ENCODE results near the gene BBS12.
"Not testable (repeated sequence)": the region's sequence is repeated elsewhere in the genome, so short reads cannot be mapped to it uniquely, and the experiment has no call there.

Gene BBS12

GRCh38 chr4:122764071-122764820 is 31.7 kb downstream of the BBS12 start:
- in situ Hi-C loops (cut with MboI; ENCODE audit: low sequenced_read_pairs) = no loop called here

GRCh38 chr4:122764821-122765215 is 32.3 kb downstream of the BBS12 start:
- in situ Hi-C loops (cut with MboI; ENCODE audit: low sequenced_read_pairs) = no loop called here

- in situ Hi-C loops (cut with MboI; ENCODE audit: low sequenced_read_pairs) = no loop called here
Observed at GRCh38 chr4:122765692-122766352, 33.3 kb downstream of the BBS12 start.

- in situ Hi-C loops (cut with MboI; ENCODE audit: low sequenced_read_pairs) = no loop called here
Observed at GRCh38 chr4:122766353-122766705, 33.8 kb downstream of the BBS12 start.

- in situ Hi-C loops (cut with MboI; ENCODE audit: low sequenced_read_pairs) = no loop called here
Observed at GRCh38 chr4:122766950-122767349, 34.4 kb downstream of the BBS12 start.

DNA sequence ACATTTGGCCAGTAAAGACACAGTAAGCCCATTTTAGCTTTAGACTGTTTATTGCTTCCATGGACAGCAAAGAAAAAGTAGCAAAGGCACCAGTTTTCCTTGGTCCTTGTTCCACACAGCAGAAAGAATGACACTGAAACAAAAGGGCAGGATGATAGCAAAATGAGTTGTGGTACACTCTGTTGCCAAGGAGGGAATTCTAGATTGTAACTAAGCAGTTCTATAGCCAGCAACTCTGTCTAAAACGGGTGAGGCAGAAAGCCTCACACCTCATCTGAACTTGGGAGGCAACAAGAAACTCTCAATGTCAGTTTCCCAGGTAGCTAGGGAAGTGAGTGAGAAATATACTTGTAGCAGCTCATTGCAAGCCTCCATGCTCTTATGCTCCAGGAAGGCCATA is 39.2 kb downstream of the BBS12 start:
- in situ Hi-C loops (cut with MboI; ENCODE audit: low sequenced_read_pairs) = no loop called here

- in situ Hi-C loops (cut with MboI; ENCODE audit: low sequenced_read_pairs) = no loop called here
Observed at GRCh38 chr4:122772311-122772710, 39.8 kb downstream of the BBS12 start.

- in situ Hi-C loops (cut with MboI; ENCODE audit: low sequenced_read_pairs) = no loop called here
Observed at GRCh38 chr4:122772986-122773385, 40.5 kb downstream of the BBS12 start.

GRCh38 chr4:122775039-122775438 is 42.5 kb downstream of the BBS12 start:
- in situ Hi-C loops (cut with MboI; ENCODE audit: low sequenced_read_pairs) = no loop called here

DNA sequence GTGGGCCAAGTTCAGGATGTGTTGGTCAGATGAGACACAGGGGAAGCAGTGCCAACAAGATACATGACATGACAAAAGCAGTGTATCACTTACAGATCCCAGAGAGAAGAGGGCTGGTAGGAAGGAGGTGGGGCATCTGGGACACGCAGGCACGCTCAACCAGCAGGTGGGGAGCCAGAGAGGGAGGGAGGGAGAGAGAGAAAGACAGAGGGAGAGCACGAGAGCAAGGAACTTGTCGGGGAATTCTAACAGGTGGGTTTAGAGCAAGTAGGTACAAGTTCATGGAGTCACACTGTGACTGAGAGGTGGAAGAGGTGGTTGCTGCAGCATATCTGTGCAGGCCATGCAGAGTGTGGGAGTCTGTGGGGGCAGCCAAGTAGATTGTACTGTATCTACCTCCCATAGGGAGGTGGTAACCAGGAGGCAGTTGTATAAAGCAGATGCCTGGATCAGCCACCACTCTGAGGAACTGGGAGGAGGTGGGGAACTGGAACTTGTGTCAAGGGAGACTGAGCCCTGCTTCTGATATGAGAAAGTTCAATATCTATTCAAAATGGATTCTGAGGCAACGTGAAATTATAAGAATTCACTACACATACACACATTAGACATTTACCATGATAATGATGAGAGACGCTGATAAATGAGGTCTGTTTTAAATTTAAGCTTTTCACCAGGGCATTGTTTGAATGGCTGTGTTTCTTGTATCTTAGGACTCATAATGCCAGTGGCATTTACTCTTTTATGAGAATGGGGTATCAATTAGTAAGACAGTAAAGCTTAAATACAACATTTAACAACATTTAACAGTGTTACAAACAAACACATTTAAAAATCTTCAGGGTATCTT is 43.7 kb downstream of the BBS12 start:
- in situ Hi-C loops (cut with MboI; ENCODE audit: low sequenced_read_pairs) = no loop called here

GRCh38 chr4:122776916-122777315 is 44.4 kb downstream of the BBS12 start:
- in situ Hi-C loops (cut with MboI; ENCODE audit: low sequenced_read_pairs) = no loop called here

GRCh38 chr4:122777846-122778673 is 45.6 kb downstream of the BBS12 start:
- in situ Hi-C loops (cut with MboI; ENCODE audit: low sequenced_read_pairs) = no loop called here

GRCh38 chr4:122781486-122781885 is 49.0 kb downstream of the BBS12 start:
- in situ Hi-C loops (cut with MboI; ENCODE audit: low sequenced_read_pairs) = no loop called here

DNA sequence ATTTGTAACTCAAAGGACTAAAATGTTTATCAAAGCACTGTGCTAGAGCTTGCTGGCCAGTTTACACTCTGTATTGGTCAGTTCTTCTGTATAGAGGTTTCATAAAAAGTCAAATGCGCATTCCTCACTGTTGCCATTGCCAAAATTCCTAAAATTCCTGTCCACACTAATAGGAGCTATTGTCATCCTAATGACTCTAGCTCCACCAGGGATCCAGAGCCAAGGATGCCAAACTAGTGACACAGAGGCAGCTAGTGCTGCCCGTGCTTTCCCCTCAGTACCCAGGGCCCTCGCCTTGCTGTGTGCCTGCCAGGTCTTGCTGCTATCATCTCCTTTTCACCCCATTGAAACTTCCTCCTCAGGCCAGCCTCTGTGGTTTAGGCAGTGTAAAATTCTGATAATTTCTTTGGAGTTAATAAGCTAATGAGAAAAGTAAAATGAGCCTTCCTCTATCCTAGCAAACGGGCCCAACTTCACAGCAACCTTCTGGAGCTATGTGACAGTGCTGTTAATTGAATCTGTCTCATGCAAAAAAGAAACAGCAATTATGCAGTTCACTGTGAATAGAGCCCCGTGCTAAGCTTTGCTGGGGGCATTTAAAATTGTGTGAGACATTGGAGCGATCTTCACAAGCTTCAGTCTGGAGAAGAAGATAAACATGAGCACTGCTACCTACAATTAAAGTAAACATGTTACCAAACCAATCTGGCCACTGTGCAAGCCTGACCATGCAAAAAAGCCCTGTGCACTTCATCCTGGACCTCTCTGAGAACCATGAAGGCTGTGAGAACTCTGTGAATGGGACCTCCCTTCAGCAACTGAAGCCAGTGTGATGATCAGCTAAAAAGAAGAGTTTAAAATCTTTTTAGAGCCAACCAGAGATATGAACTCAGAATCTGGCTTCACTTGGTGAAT is 51.1 kb downstream of the BBS12 start:
- in situ Hi-C loops (cut with MboI; ENCODE audit: low sequenced_read_pairs) = no loop called here

DNA sequence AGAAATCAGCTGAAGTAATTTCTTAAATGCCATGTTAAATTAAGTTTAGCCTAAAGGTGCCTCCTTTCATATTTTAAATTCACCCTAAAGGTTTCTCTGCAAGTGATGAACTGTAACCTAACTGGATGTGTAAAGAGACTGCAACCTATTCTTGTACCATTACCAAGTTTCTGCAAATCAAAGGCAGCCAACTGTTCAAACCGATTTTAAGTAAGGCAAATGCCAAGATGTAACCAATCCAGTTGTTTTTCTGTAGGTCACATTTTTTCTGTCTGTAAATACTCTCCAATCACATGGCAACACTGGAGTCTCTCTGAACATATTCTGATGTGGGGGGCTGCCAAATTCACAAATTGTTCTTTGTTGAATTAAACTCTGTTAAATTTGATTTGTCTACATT is 51.8 kb downstream of the BBS12 start:
- in situ Hi-C loops (cut with MboI; ENCODE audit: low sequenced_read_pairs) = no loop called here

DNA sequence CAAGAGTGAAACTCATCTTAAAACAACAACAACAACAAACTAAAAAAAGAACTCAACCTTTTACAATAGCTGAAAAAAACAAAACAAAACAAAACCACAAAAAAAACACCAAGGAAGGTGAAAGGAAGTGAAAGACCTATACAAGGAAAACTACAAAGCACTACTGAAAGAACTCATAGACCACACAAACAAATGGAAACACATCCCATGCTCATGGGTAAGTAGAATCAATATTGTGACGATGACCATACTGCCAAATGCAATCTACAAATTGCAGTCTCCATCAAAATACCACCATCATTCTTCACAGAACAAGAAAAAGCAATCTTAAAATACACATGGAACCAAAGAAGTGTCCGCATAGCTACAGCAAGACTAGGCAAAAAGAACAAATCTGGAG is 52.6 kb downstream of the BBS12 start:
- in situ Hi-C loops (cut with MboI; ENCODE audit: low sequenced_read_pairs) = no loop called here

DNA sequence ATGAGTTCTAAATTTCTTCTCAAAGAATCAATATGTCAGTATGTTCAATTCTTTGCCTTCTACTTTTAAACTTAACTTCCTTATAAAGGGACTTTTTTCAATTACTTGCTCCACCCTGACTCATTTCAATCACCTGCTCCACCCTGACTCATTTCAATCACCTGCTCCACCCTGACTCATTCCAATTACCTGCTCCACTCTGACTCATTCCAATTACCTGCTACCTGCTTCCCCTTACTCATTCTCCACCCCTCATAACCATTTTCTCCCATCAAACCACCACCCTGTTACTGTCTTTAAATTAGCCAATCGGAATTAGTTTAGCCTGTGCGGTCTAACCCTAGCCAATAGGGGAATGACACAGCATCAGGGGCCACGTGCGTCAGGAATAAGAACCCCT is 53.8 kb downstream of the BBS12 start:
- in situ Hi-C loops (cut with MboI; ENCODE audit: low sequenced_read_pairs) = not testable (repeated sequence)

DNA sequence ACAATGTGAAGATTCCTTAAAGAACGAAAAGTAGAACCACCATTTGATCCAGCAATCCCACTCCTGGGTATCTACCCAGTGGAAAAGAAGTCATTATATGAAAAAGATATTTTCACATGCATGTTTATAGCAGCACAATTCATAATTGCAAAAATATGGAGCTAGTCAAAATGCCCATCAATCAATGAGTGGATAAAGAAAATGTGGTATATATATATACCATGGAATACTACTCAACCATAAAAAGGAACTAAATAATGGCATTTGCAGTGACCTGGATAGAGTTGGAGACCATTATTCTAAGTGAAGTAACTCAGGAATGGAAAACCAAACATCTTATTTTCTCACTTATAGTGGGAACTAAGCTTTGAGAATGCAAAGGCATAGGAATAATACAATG is 54.4 kb downstream of the BBS12 start:
- in situ Hi-C loops (cut with MboI; ENCODE audit: low sequenced_read_pairs) = not testable (repeated sequence)

DNA sequence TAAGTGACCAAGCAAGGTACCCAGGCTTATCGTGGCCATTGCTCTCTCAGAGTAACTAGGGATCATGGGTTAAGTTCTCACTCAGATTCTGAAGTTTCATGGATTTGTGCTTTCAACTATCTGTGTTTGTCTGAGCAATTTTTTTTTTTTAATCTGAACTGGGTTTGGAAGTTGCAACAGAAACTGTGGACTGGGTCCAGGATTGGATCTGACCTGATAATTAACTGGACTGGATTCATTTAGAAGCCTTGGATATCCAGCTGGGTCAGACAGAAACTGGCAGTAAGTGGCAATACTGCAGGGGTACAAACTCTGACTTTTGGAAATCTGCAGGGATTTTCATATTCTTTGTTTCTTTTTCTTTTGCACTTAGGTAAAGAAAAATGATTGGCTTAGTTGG is 55.4 kb downstream of the BBS12 start:
- in situ Hi-C loops (cut with MboI; ENCODE audit: low sequenced_read_pairs) = no loop called here

GRCh38 chr4:122788935-122789334 is 56.4 kb downstream of the BBS12 start:
- in situ Hi-C loops (cut with MboI; ENCODE audit: low sequenced_read_pairs) = no loop called here
